ENCODE data around the gene KCNQ1.

DNA sequence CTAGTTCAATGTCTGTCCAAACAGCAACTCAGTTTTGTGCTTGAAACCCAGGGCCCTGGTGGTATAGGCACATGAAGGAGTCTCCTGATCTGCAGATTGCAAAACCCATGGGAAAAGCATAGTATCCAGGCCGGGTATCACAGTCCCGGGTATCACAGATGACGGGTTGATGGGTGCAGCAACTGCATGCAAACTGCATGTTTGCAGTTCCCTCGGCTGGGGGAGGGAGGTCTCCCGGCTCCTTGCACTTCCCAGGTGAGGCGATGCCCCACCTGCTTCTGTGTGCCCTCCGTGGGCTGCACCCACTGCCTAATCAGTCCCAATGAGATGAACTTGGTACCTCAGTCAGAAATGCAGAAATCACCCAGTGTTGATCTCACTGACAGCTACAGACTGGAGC lies 53.9 kb downstream of the KCNQ1 start:
- TF ChIP-seq, protein P1, sequence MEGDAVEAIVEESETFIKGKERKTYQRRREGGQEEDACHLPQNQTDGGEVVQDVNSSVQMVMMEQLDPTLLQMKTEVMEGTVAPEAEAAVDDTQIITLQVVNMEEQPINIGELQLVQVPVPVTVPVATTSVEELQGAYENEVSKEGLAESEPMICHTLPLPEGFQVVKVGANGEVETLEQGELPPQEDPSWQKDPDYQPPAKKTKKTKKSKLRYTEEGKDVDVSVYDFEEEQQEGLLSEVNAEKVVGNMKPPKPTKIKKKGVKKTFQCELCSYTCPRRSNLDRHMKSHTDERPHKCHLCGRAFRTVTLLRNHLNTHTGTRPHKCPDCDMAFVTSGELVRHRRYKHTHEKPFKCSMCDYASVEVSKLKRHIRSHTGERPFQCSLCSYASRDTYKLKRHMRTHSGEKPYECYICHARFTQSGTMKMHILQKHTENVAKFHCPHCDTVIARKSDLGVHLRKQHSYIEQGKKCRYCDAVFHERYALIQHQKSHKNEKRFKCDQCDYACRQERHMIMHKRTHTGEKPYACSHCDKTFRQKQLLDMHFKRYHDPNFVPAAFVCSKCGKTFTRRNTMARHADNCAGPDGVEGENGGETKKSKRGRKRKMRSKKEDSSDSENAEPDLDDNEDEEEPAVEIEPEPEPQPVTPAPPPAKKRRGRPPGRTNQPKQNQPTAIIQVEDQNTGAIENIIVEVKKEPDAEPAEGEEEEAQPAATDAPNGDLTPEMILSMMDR (IDR thresholded peaks at IDR 0.05 in 2 of 3, conservative IDR thresholded peaks at IDR 0.05 in 1 of 3; ENCODE audit: borderline replicate concordance in 1 of 3, insufficient read depth in 1 of 3, low read depth in 2 of 3, low read length in 2 of 3), result no peak
- no peak for TF ChIP-seq EZH2 (IDR thresholded peaks at IDR 0.05)
- no peak for TF ChIP-seq POLR2A (IDR thresholded peaks at IDR 0.05; ENCODE audit: borderline replicate concordance, extremely low read depth, insufficient read depth, insufficient read length)
- no peak for TF ChIP-seq YY1 (IDR thresholded peaks at IDR 0.05; ENCODE audit: extremely low read depth, insufficient replicate concordance, low read depth, low read length)
- no peak for TF ChIP-seq MAX (IDR thresholded peaks at IDR 0.05)
- no peak for TF ChIP-seq RAD21 (IDR thresholded peaks at IDR 0.05; ENCODE audit: low read depth)
- TF ChIP-seq POLR2AphosphoS5 (IDR thresholded peaks at IDR 0.05; ENCODE audit: low read depth, low read length), result no peak
